AG04450 (cell line): ENCODE measurements around the gene NUP210. TPM values are rescaled to one million over a fixed set of nuclear protein-coding genes. Genes with fewer than 3 reads are reported as not detected.

Source experiments
- CTCF ChIA-PET: fragments of 300-600, 350-600 bp; formaldehyde crosslinking; extraction: SDS; loops from one replicate; lab custom pipeline; 2022; ENCODE audit warnings: antibody characterized with exemption, inconsistent platforms; lab: Charles Lee
- POLR2A ChIA-PET: fragments of 350-600 bp; formaldehyde crosslinking; extraction: SDS; loops from one replicate; lab custom pipeline; 2021; ENCODE audit warnings: antibody characterized with exemption, inconsistent platforms; lab: Yijun Ruan, JAX
- DNase-seq: peaks from one replicate; pipeline ENCODE4 v3.0.0-alpha.2; 2011; ENCODE audit warnings: low read depth, low spot score
- H3K27ac ChIP-seq: one replicate; pipeline ENCODE4 v1.5.1; 2012; ENCODE audit warnings: low read depth, low read length, control low read depth
- H3K27me3 ChIP-seq: one replicate; pipeline ENCODE4 v1.6.0; 2012; ENCODE audit warnings: low read length; ENCODE audit not compliant: control insufficient read depth, insufficient read depth
- H3K4me3 ChIP-seq: 2 replicates; pipeline ENCODE4 v1.5.1; 2011; ENCODE audit warnings: mild to moderate bottlenecking, low read depth, low read length, control low read depth
- H3K9me3 ChIP-seq: 2 replicates; pipeline ENCODE4 v1.5.1; 2012; ENCODE audit warnings: low read length; ENCODE audit not compliant: control insufficient read depth, insufficient read depth
- polyA plus RNA-seq: library from polyadenylated mRNA; depleted of rRNA; stranded (reverse); fragments of >200 nt; gene quantifications from 2 replicates; pipeline ENCODE4 v1.2.3, GENCODE V29; 2011
- TF ChIP-seq, protein P1 (sequence below): IDR thresholded peaks from 2 replicates; pipeline ENCODE4 v1.5.1; 2011; ENCODE audit warnings: low read depth, low read length, control low read depth, inconsistent platforms

NUP210 gene
- polyA plus RNA-seq, 1 experiment: 0.05 TPM

DNA sequence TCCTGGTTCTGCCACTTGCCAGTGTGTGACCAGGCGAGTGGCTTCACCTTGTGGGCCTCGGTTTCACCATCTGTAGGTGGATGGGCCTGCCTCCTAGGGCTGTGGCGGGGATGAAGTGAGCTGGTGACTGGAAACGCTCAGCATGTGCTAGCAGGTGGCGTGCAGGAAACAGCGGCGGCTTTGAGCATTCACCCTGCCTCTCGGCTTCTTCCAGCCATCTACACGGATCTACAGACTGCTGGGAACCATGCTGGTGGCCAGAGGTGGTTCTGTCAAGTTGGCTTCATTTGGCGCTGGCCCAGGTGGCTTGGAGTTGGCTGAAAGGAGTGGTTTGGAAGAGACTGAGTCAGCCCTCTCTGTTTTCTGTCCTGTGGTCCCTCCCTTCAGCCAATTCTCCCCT is 106.3 kb downstream of the NUP210 start:
- H3K9me3 ChIP-seq: no peaks in the 10 kb centered on the region
- TF ChIP-seq, protein P1, sequence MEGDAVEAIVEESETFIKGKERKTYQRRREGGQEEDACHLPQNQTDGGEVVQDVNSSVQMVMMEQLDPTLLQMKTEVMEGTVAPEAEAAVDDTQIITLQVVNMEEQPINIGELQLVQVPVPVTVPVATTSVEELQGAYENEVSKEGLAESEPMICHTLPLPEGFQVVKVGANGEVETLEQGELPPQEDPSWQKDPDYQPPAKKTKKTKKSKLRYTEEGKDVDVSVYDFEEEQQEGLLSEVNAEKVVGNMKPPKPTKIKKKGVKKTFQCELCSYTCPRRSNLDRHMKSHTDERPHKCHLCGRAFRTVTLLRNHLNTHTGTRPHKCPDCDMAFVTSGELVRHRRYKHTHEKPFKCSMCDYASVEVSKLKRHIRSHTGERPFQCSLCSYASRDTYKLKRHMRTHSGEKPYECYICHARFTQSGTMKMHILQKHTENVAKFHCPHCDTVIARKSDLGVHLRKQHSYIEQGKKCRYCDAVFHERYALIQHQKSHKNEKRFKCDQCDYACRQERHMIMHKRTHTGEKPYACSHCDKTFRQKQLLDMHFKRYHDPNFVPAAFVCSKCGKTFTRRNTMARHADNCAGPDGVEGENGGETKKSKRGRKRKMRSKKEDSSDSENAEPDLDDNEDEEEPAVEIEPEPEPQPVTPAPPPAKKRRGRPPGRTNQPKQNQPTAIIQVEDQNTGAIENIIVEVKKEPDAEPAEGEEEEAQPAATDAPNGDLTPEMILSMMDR: no peak
- no peaks in the 10 kb centered on the region for H3K27me3 ChIP-seq
- DNase-seq: no peak
- POLR2A ChIA-PET: no interaction called here
- CTCF ChIA-PET: no interaction called here
- H3K4me3 ChIP-seq: no peak overlapping the region
- no peak overlapping the region for H3K27ac ChIP-seq

DNA sequence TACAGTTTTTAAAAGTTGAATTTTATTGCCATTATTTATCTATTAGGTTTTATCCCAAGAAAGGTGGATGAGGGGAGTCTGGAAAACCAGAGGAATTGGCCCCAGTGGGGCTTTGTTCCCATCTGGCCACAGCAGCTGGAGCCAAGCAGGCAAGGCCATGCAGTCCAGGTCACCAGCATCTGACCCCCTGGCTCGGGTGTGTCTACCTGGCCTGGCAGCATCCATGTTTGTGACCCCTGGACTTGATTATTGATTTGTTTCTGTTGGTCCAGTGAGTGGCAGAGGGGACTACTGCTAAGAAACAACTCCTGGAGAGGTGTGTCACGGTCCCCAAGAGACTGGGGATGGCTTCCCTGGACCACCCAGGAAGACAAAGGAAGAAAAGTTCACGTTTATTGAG is 111.1 kb downstream of the NUP210 start:
- H3K27me3 ChIP-seq: peaks cover 3% of the 10 kb centered on the region
- no peak overlapping the region for H3K4me3 ChIP-seq
- ChIA-PET POLR2A (no interaction called here), CTCF (no interaction called here)
- no peak for DNase-seq
- H3K27ac ChIP-seq: no peak overlapping the region
- TF ChIP-seq, protein P1: no peak
- no peaks in the 10 kb centered on the region for H3K9me3 ChIP-seq

DNA sequence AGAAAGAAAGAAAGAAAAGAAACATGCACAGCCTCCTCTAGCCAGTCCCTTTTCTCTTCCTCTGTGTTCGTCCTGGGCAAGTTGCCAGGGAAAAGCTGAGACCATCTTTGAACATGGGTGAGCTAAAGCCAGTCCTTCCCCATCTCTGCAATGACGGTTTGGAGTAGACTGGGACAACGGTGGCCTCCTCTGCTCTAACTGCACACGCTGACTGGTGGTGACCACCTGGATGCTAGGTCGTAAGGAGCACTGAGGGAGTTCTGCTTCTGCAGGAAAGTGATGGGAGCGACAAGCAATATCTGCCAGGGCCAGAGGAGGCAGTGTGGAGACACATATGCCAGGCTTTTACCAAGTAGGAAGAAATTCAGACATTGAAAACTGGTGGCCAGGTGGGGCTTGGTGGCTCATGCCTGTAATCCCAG is 111.7 kb downstream of the NUP210 start:
- TF ChIP-seq, protein P1: peak; percentile 47
- H3K27ac ChIP-seq: no peak overlapping the region
- H3K9me3 ChIP-seq: no peaks in the 10 kb centered on the region
- CTCF ChIA-PET: no interaction called here
- no peak overlapping the region for H3K4me3 ChIP-seq
- POLR2A ChIA-PET: no interaction called here
- no peak for DNase-seq
- H3K27me3 ChIP-seq: peaks cover 3% of the 10 kb centered on the region

DNA sequence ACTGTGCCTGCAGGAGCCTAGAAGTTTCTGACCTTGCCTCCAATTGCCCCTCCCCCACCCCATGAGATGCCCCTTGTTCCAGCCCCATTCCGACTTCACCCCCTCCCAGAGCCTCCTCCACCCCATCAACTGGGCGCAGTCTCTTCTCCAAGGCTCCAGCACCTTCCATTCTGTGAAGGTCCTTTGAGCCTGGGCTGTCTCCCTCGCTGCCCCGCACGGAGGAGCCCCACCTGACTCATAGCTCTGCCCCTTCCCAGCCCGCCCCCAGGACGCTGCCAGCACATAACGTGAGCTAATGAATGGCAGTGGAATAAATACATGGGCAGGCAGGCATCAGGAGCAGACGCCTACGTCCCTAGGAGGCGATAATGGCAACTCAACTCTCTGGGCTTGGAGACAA is 113.1 kb downstream of the NUP210 start:
- H3K27ac ChIP-seq: no peak overlapping the region
- H3K4me3 ChIP-seq: no peak overlapping the region
- no peak for DNase-seq
- H3K27me3 ChIP-seq: peaks cover 3% of the 10 kb centered on the region
- ChIA-PET CTCF (interaction anchor here (1.0 kb wide), 1 partner anchor 146 kb away, joined by 3 read pairs; no protein-coding TSS in a partner anchor), POLR2A (no interaction called here)
- TF ChIP-seq, protein P1: no peak
- no peaks in the 10 kb centered on the region for H3K9me3 ChIP-seq

DNA sequence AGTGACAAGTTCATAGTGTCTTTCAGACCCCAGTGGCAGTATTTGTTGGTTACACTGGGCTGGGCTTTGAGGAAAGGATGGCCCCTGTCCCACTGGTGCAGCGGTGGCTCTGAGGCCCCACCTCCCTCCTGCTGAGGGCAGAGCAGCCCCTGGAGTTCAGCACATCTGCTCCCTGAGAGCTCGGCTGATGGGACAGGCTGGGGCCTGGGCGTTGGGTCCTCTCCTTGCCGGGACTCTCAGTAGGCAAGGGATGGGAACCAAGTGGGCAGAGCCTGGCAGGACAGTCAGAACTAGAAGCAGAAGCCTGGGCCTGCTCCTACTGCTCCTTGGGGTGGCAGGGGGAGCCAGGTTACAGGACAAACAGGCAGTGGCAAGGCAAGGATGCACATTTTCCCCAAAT is 114.5 kb downstream of the NUP210 start:
- no peak for DNase-seq
- CTCF ChIA-PET: no interaction called here
- Histone ChIP-seq H3K4me3 (no peak overlapping the region), H3K27me3 (peaks cover 3% of the 10 kb centered on the region), H3K27ac (no peak overlapping the region), H3K9me3 (no peaks in the 10 kb centered on the region)
- TF ChIP-seq, protein P1: no peak
- POLR2A ChIA-PET: no interaction called here
